ENCODE data around the gene DDX6.
"Not testable (repeated sequence)": the region's sequence is repeated elsewhere in the genome, so short reads cannot be mapped to it uniquely, and the experiment has no call there.

Gene DDX6

DNA sequence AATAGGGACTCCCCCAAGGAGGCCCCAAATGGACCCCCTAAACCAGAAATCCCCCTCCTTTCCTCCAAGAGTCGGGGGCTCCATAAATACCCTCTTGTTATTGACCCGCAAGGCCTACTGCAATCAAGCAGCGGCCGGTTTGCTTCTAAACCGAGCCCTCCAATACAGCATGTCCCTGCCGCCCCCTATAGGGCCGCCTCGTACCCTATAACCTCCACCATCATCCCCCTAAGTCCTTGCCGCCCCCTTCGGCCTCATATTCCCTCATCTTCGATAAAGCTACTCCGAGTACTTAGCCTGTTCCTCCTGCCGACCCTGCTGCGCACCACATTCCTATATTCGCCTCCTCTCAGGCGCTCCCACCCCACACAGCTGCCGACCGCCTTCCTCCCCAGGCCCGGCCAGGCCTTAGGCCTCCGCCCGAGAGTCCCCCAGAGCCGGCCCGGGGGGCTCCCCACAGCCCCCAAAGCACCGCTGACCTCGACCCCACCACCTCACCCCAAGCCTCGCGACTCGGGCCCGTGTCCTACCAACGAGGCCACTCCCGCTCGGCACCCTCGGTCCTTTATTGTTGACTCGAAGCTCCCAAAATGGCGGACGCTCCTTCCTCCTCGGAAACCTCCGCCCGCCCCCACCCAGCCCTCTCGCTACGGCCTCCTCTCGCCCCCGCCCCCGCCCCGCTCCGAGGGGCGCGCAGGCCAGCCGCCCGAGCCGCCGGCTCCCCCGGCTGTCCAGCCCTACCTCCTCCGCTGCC, 430 bp downstream of the DDX6 start:
- peak; percentile 77 for DNase-seq

DNA sequence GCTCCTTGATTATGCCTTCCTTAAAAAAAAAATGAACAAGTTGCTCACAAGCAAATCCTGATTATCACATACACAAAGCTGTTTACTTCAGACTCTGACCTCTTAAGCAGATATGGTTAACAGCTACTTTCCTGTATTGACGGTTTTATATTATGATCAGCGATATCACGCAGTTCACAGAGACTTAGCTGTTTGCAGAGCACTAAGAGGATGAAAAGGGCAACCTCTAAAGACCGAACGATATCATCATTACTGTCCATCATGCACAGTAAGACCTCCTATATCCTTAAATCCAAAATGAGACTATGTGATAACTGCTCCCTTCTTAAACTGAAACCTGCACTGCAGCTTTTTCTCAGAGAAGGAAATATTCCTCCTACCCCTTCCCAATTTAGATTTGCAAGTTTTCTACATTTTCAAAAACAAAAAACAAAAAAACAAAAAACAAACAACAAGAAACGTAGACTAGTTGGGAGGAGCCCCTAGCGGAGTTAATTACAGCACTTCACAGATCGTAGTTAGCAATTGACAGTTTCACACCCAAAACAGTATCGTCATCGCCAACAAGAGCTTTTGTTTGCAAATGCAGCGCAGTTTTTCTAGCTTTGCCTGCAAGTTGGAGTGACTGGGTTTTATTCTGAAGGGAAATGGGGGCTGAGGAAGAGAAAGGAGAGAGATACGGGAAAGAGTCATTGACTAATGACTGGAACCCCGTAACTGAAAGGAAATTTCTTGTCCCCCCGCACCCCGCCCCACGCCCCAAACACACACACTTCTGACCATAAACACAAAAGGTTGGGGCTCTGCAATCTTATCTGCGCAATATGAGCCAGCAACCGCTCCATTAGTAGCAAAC, 1.2 kb downstream of the DDX6 start:
- DNase-seq = peak; percentile 72

DNA sequence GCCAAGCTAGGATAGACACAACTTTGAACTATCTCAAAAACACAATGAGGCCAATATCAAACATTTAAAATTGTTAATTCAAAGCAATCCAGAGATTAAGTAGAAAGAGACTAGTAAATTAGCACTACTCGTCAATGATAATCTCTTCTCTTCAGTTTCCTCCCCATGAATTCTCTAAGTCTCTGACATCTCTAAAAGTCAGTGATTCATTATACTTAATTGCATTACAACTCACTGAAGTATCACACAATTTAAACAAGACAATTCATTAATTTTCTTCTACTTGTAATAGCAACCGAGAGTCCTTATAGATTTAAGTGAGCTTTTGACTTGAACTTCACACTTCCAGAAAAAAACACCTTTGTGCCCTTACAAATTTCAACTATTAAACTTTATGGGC, 4.3 kb downstream of the DDX6 start:
- no peak for DNase-seq

DNA sequence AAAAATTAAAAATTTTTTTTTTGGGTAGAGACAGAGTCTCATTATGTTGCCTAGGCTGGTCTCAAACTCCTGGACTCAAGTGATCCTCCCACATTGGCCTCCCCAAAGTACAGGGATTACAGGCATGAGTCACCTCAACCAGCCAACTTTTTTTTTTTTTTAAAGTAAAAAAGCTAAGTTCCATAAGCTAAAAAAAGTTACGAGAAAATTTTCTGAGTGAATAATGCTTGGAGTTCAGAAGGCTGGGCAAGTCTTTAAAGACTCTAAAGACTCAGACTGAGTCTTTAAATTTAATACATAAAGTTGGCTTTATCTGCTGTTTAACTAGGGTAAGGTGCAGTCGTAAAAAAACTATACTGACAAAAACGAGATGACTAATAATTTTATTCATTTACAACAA, 5.6 kb downstream of the DDX6 start:
- no peak for DNase-seq

DNA sequence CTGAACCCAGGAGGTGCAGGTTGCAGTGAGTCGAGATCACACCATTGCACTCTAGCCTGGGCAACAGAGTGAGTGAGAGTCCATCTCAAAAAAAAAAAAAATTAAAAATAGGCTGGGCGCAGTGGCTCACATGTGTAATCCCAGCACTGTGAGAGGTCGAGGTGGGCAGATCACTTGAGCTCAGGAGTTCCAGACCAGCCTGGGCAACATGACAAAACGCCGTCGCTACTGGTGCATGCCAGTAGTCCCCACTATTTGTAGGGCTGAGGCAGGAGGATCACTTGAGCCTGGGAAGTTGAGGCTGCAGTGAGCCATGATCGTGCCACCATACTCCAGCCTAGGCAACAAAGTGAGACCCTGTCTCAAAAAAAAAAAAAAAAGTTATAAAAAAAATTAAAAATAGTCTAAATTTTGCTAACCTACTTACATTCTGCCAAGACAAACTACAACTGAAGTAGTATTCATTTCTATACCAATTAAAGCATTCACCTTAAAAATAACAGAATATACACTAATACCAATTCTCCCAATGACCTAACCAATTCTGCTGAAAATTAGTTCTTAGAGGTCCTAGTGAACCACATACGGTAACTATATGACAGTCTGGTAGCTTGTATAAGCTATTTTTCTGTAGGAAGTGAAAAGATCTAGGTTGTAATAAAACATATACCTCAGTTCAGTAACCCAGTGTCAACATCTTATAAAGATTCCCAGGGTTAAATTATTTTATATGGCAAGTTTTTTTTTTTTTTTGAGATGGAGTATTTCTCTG, 7.1 kb downstream of the DDX6 start:
- no peak for DNase-seq

DNA sequence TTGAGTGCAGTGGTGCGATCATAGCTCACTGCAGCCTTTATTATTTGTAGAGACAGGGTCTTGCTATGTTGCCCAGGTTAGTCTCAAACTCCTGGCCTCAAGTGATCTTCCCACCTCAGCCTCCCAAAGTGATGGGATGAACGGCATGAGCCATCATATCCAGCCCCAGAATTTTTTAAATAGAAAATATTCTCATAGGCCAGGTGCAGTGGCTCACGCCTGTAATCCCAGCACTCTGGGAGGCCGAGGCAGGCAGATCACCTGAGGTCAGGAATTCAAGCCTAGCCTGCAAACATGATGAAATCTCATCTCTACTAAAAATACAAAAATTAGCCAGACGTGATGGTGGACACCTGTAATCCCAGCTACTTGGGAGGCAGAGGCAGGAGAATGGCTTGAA, 7.6 kb downstream of the DDX6 start:
- not testable (repeated sequence) for DNase-seq

DNA sequence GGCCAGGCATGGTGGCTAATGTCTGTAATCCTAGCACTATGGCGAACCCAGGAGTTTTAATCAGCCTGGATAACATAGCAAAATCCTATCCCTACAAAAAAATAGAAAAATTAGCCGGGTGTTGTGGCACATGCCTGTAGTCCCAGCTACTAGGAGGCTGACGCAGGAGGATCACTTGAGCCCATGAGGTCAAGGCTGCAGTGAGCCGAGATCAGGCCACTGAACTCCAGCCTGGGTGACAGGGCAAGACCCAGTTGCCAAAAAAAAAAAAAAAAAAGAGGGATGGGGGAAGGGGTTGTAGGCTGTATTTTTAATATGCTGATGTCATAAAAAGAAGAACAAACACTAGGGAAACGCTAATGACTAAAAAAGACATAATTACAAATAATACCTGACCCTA, 12.1 kb downstream of the DDX6 start:
- no peak for DNase-seq

DNA sequence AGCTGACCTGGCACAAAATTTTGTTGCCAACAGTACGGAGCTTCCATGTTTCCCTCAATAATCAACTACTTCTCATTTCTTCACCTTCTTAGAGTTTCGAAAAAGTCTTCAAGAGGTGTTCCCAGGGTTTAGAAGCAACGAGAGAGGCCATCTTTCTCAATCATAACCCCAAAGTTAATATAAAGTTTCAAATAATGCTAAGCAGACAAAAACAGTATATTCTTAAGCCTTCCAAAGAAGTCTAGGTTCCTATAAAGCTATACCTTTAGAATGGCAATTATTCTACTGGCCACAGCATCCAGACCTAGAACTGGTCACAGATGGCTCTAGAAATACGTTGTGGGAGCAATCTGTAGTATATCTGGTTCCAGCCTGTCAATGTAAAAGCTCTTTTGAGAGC, 16.9 kb downstream of the DDX6 start:
- no peak for DNase-seq

DNA sequence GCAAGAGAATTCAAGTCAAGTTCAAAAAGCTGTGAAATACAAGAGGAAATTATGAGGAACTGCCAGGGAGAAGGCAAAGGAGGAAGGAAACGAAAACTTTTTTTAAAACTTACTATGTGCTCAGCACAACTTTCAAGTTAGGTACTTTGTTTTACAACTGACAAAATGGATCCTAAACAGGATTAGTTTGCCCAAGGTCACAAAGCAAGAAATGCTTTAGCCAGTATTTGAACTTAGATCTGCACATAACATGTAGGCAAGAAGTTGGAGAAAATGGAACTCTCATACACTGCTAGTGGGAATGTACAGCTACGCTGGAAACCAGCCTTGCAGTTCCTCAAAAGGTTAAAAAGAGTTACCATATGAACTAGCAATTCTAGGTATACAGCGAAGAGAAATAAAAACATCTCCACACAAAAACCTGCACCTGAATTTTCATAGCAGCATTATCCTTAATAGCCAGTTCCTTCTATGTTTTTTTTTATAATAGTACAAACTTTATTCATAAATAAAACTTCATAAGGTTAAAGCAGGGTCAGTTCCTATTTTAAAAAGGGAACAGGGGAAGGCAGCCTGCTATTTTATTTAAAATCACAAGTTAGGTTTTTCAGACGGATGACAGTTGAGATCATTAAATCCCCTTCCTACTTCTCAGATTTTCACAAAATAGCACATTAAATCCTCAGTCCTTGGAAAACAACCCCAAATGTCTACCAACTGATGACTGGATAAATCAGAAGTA, 19.2 kb downstream of the DDX6 start:
- no peak for DNase-seq

DNA sequence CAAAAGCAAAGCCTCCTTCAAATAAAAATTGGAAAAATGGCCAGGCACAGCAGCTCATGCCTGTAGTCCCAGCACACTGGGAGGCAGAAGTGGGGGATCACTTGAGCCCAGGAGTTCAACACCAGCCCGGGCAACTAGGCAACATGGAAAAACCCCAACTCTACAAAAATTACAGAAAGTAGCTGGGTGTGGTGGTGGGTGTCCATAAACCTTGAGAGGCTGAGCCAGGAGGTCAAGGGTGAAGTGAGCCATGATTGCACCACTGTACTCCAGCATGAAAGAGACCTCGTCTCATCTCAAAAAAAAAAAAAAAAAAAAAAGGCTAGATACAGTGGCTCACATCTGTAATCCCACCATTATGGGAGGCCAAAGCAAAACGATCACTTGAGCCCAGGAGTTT, 22.3 kb downstream of the DDX6 start:
- no peak for DNase-seq

DNA sequence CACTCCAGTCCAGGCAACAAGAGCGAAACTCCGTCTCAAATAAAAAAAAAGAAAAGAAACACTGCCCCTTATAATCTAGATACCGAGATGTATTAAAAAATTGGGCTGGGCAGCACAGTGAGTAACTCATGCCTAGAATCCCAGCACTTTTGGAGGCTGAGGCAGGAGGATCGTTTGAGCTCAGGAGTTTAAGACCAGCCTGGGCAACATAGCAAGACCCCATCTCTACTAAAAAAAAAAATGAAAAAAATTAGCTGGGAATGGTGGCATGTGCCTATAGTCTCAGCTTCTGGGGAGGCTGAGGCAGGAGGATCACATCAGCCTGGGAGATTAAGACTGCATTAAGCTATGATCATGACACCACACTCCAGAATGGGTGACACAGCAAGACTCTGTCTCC, 24.9 kb downstream of the DDX6 start:
- DNase-seq = no peak

DNA sequence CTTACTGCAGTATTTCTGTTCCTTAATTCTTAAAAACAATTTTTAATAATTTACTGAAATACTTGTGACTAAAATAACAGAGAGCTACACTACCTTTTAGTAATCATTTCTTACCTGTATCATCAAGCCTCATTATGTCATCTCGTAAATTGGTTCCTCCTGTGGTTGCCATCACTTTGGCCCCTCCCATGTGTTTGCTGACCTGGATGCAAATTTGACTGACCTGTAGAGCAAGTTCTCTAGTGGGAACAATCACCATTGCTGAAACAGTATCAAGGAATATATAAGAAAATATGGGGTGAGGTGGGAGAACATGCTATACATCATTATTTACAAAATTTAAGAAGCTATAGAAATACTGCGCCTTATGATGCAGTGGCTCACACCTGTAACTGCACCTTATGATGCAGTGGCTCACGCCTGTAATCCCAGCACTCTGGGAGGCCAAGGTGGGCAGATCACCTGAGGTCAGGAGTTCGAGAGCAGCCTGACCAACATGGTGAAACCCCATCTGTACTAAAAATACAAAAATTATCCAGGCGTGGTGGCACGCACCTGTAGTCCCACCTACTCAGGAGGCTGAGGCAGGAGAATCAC, 25.8 kb downstream of the DDX6 start:
- DNase-seq = not testable (repeated sequence)

DNA sequence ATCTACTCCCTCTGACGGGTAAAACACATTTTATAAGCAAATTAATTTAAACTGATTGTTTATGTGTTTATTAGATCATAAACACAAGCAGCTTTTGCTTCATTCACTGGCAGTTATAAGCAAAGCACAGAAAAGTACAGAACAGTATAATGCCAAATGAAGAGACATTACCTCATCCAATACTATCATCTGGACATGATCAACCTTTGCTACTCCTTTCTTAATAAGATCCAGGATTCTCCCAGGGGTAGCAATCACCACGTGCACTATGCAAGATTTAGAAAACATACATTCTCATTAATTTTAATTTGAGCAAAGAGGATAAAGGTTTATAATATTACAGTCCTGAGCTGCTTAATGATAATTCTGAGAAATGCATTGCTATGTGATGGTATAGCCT, 27.9 kb downstream of the DDX6 start:
- DNase-seq = no peak

DNA sequence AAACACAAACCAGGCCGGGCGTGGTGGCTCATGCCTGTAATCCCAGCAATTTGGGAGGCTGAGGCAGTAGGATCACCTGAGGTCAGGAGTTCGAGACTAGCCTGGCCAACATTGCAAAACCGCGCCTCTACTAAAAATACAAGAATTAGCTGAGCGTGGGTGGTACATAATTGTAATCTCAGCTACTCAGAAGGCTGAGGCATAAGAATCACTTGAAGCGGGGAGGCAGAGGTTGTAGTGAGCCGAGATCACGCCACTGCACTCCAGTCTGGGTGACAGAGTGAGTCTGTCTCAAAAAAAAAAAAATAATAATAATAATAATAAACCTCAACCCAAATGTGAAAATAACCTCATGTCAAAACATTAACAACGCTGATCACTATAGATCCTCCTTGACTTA, 29.0 kb downstream of the DDX6 start:
- not testable (repeated sequence) for DNase-seq

DNA sequence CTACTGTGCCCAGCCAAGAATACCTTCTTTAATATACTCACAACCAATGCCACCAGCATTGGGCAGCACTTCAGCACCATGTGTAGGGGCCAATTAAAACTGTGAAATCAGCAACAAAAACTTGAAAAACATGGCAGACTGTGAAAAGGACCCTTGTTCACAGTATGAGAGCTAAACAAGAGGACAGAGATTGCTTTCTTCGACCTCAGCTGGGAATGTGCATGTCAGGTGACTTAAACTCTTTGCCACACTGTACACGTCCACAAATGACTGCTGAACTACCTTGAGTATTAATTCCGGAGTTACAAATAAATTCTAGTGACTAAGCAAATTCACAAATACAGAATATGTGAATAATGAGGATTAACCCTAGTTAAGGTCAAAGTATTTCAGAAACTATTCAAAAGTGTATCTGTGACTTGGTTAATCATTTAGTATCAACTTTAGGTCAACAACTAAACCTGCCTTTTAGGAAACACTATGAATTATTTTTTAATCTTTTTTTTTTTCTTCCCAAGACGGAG, 33.0 kb downstream of the DDX6 start:
- DNase-seq = no peak

DNA sequence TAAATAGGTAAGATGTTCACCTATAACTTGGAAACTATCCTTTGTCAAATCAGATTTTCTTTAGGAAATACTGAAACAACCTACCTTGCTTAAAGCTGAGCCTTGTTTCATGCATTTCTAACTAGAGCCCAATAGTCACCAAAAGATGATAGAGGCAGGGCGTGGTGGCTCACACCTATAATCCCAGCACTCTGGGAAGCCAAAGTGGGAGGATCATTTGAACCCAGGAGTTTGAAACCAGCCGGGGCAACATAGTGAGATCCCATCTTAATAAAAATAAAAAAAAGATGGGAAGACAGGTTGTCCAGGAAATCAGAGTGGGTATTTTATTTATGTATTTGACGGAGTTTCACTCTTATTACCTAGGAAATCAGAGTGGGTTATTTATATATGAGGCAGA, 38.3 kb downstream of the DDX6 start:
- DNase-seq = no peak

DNA sequence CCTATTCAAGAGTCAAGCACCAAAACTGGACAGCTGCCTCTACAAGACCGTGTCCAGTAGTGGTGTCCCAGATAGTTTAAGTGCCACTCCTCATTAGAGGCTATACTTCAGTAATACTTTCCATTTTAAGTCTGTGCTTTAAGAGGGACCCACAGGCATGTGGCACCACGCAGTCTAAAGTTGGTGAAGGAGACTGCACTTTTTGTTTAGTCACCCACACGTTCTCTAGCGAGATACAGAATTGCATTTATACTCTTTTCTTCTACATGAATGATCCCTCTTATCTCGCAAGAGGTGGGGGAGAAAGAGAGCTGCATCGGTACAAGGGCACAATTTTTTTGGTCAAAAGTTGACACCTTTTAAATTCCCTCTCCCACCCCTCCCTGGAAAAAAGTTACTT, 41.5 kb downstream of the DDX6 start:
- DNase-seq = no peak

DNA sequence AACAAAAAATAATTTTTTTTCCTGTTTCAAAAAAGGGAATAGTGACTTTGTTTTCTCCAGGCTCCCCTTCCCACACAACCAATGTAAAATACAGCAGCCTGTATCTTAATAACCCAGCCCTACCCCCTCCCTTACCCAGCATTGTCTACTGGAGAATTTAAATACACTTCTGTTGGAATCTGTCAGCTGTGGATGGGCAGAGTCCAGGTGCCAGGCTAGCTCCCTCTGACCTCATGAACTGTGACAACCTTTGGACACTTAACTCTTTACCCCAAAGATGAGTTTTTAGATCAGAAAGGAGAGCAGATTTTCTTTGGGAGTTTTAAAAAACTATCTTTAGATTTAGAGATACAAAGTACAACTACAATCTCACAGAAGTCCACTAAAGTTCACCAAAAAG, 42.9 kb downstream of the DDX6 start:
- DNase-seq = no peak

DNA sequence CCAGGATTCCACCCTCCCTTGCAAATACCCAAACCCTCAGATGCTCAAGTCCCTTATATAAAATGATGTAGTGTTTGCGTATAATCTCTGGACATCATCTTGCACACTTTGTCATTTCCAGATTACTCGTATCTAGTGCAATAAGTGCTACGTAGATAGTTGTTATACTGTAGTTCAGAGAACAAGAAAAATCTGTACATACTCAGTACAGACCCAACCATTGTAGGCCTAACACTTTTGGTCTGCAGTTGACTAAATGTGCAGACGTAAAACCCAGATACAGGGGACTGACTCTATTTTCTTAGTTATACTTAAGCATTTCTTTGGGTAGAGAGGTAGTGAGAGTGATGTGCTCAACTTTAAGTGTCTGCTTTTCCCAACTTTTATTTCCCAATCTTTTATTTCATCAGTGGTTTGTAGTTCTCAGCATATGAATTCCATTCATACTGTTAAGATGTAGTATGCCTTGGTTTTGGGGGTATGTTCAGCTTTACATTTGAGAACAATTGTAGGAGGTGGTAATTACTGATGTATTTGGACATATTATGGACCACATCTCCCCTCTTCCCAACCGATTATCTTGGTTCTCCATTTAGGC, 43.9 kb downstream of the DDX6 start:
- DNase-seq = no peak

DNA sequence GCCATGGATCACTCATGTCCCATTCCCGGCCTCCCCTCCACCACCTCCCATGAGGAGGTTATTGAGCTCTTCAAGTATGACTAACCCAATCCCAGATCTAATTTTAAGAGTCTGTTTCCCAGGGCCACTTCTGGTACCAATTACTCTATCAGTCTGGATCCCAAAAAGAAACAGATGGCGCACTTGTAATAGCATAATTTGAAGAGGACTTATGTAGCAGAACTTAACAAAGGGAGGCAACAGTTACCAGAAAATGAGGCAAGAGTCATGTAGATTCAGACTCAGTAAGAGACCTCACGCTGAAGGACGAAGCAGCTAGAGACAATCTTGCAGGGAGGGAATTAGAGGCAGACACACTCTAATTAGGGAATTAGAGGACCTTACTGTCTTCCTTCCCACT, 46.9 kb downstream of the DDX6 start:
- DNase-seq = peak; percentile 38

DNA sequence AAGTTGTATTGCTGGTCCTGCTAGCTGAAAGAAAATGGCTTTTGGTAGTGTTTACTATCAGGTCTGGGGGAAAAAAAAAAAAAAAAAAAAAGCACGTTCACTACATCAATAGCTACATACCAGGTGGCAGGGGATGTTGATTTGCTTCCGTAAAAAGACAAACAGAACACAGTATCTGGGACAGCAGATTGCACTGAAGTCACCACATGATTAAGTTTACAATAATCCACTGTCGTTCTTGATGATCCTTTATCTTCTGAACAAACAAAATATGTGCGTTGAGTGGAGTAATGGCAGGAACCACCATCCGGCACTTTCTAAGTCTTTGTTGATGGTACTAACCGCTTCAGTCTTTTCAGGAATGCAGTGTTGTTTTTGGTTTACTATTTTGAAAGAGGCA, 48.7 kb downstream of the DDX6 start:
- DNase-seq = no peak

DNA sequence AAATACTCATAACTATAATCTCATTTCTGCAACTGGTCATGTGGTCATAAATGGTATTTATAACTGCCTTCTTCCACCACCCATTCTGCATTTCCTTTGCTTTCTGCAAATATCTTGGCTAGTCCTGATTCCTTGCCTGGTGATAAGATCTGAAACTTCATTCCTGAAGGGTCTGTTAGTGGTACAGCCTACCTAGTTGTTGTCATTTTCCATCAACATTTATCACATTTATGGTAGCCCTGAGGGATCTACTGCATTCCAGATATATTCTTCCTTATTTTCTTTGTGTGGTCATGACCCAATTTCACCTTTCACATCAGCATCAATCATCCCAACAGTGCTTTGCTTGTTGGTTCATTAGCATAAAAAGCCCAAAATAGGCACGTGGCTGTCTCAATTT, 50.1 kb downstream of the DDX6 start:
- no peak for DNase-seq

Measured in NCI-H69 (cell line).